Spleen (tissue), 11 donors: ENCODE measurements around the gene CCNH. TPM values are rescaled to one million over a fixed set of nuclear protein-coding genes. Genes with fewer than 3 reads are reported as not detected.

Experiments used
- DNase-seq: peaks from one replicate; pipeline ENCODE4 v3.0.0-alpha.2; 2020
- H3K27ac ChIP-seq, 8 donors: fragments of 200-600 bp; sonication (generic) in 7 of 8; 1 replicate in 4 of 8; 2 replicates in 4 of 8; pipeline versions ENCODE4 v1.5.0 to v1.8.0; 2016 to 2021; ENCODE audit warnings: inconsistent platforms in 4 of 8, mild to moderate bottlenecking in 4 of 8, moderate library complexity in 1 of 8
- H3K27me3 ChIP-seq, 7 donors: fragments of 200-600 bp; sonication (generic) in 6 of 7; replicated peaks in 1 of 7; 1 replicate in 4 of 7; 2 replicates in 3 of 7; pipeline versions ENCODE4 v1.5.0 to v1.8.0; 2016 to 2021; ENCODE audit warnings: inconsistent platforms in 3 of 7, mild to moderate bottlenecking in 1 of 7
- H3K36me3 ChIP-seq, 6 donors: fragments of 200-600 bp; sonication (generic) in 5 of 6; 1 replicate in 4 of 6; 2 replicates in 2 of 6; pipeline versions ENCODE4 v1.5.0 to v1.8.0; 2016 to 2021; ENCODE audit warnings: inconsistent platforms in 2 of 6
- H3K4me1 ChIP-seq, 6 donors: fragments of 200-600 bp; sonication (generic) in 5 of 6; 1 replicate in 3 of 6; 2 replicates in 3 of 6; pipeline versions ENCODE4 v1.5.0 to v1.8.0; 2016 to 2021; ENCODE audit warnings: inconsistent platforms in 3 of 6
- H3K4me3 ChIP-seq, 8 donors: fragments of 200-600 bp; sonication (generic) in 7 of 8; 1 replicate in 4 of 8; 2 replicates in 4 of 8; pipeline versions ENCODE4 v1.5.0 to v1.8.0; 2016 to 2021; ENCODE audit warnings: inconsistent platforms in 4 of 8, mild to moderate bottlenecking in 4 of 8, moderate library complexity in 2 of 8
- H3K9me3 ChIP-seq, 8 donors: fragments of 200-600 bp; sonication (generic) in 7 of 8; 1 replicate in 4 of 8; 2 replicates in 4 of 8; pipeline versions ENCODE4 v1.5.0 to v1.8.0; 2016 to 2021; ENCODE audit warnings: inconsistent platforms in 4 of 8
- CTCF ChIP-seq, 11 experiments: fragments of 200-600 bp in 7 of 11; fragments of 450-650 bp in 4 of 11; sonication (generic) in 4 of 11; IDR thresholded peaks in 8 of 11; conservative IDR thresholded peaks in 3 of 11; 1 replicate in 7 of 11; 2 replicates in 4 of 11; pipeline versions ENCODE4 v1.4.0 to v1.8.0; 2016 to 2021; ENCODE audit warnings: antibody characterized with exemption in 11 of 11, inconsistent platforms in 4 of 11, mild to moderate bottlenecking in 1 of 11
- POLR2A ChIP-seq, 3 donors: fragments of 450-650 bp; IDR thresholded peaks; one replicate each; pipeline ENCODE4 v1.5.1; 2017; ENCODE audit warnings: antibody characterized with exemption in 3 of 3, mild to moderate bottlenecking in 1 of 3
- POLR2AphosphoS5 ChIP-seq, 3 donors: sonication (generic); formaldehyde crosslinking; IDR thresholded peaks; one replicate each; pipeline ENCODE4 v1.5.1; 2017; ENCODE audit warnings: antibody characterized with exemption in 3 of 3
- WGBS, 5 donors: extraction: QIAGEN DNeasy Blood & Tissue Kit in 3 of 5; methylation state at CpG; one replicate each; pipeline versions ENCODE4 v1.1.5 to v1.1.7; 2013 to 2018; 5-methylcytosine and 5-hydroxymethylcytosine counted together
- intact Hi-C: fragments of 100-400 bp; cut with DNase I; formaldehyde crosslinking; loops from one replicate; pipeline ENCODE4 v1.15.0; 2023; ENCODE audit warnings: low total_unique reads
- polyA plus RNA-seq, 3 donors: library from polyadenylated mRNA; stranded (reverse); fragments of 200-250 nt; gene quantifications; one replicate each; pipeline ENCODE4 v1.2.1, GENCODE V29; 2013
- total RNA-seq, 7 donors: library from RNA; depleted of rRNA in 3 of 7; stranded (reverse); fragments of >200 nt in 3 of 7; fragmentation: NEBNext Ultra II Directional in 4 of 7; extraction: Animal tissue kit (Norgen Biotek cat#: 25700) in 4 of 7; gene quantifications; one replicate each; pipeline versions ENCODE4 v1.1.0 to v1.2.1, GENCODE V29; 2016 to 2021
- donor health status: healthy with polysubstance abuse.
- donor health status: DM: no; HTN: no; CAD: no; lungs with moderate emphysema.
- donor health status: DM: no; HTN: no; CAD: no.
- donor health status: Bipolar disorder and iron deficiency.
- donor health status: healthy.
- donor health status: DM: no; HTN: no; CAD: no.
- donor health status: DM: yes; HTN: yes; CAD: no.

Gene CCNH
- total and polyA plus RNA-seq, 10 donors = 32.5 to 188 (median 70.8) TPM

DNA sequence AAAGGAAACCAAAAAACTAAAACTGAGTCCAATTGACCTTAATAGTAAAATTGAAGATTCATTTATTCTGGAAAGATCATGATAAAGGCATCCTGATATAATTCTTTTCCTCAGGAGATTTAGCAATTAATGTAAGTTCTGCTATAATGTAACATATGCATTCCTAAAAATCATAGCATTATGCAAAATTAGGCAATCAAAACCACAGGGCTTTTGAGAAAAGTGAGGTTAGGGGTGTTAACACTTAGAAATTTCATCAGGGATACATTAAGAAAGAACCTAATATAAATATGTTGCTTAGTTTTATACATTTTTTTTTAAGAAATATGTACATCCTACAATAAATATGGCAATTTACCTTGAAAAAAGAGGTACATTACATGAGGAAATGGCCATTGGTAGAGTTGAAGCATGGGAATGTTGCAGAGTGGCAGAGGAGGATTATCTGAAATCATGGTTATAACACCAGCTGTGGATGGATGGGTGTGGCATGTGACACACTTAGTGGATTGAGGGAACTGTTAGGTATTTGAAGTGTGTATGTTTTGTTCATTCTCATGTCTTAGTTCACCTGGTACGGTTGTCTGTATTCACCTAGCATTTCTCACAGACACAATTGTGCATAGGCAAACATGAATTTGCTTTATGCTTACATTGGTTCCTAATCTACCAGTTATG is 51.1 kb downstream of the CCNH start:
- H3K4me1 ChIP-seq = peaks cover 0 to 11% (median 0%) of the 10 kb centered on the region in 6 donors
- intact Hi-C loops = no loop called here
- no peak overlapping the region for H3K4me3 ChIP-seq
- TF ChIP-seq POLR2AphosphoS5 (IDR thresholded peaks at IDR 0.05) = no peak
- no peak for TF ChIP-seq CTCF (IDR thresholded peaks at IDR 0.05 in 8 of 11, conservative IDR thresholded peaks at IDR 0.05 in 3 of 11)
- no peak for TF ChIP-seq POLR2A (IDR thresholded peaks at IDR 0.05)
- 89 to 95% (median 93%) methylated on average over 1 of the region's 1 CpG for WGBS, 5 donors
- H3K9me3 ChIP-seq = no peaks in the 10 kb centered on the region
- DNase-seq = no peak
- peaks cover 0 to 89% (median 20%) of the 10 kb centered on the region in 6 donors for H3K36me3 ChIP-seq
- H3K27me3 ChIP-seq = no peaks in the 10 kb centered on the region
- no peak overlapping the region for H3K27ac ChIP-seq

- Histone ChIP-seq H3K36me3 (peaks cover 0 to 89% (median 17%) of the 10 kb centered on the region in 6 donors), H3K9me3 (no peaks in the 10 kb centered on the region), H3K27ac (no peak overlapping the region), H3K27me3 (no peaks in the 10 kb centered on the region), H3K4me1 (peaks cover 0 to 11% (median 0%) of the 10 kb centered on the region in 6 donors), H3K4me3 (no peak overlapping the region)
- intact Hi-C loops = no loop called here
- TF ChIP-seq POLR2AphosphoS5 (IDR thresholded peaks at IDR 0.05) (no peak), CTCF (IDR thresholded peaks at IDR 0.05 in 8 of 11, conservative IDR thresholded peaks at IDR 0.05 in 3 of 11) (no peak), POLR2A (IDR thresholded peaks at IDR 0.05) (no peak)
- WGBS, 5 donors = 88 to 99% (median 93%) methylated on average over 2 of the region's 2 CpGs
- no peak for DNase-seq
Measured at GRCh38 chr5:87361031-87361445, 51.7 kb downstream of the CCNH start.

DNA sequence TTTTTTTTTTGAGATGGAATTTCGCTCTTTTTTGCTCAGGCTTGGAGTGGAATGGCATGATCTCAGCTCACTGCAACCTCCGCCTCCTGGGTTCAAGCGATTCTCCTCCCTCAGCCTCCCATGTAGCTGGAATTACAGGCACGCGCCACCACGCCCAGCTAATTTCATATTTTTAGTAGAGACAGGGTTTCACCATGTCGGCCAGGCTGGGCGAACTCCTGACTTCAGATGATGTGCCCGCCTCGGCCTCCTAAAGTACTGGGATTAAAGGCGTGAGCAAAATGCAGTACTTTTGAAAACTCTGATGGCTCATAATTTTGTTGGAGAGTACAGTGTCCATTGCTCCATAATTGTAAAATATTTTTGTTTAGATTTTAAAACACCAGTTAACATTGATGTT is 52.6 kb downstream of the CCNH start:
- Histone ChIP-seq H3K9me3 (no peaks in the 10 kb centered on the region), H3K4me1 (peaks cover 0 to 11% (median 0%) of the 10 kb centered on the region in 6 donors), H3K27me3 (no peaks in the 10 kb centered on the region), H3K36me3 (peaks cover 0 to 90% (median 14%) of the 10 kb centered on the region in 6 donors), H3K4me3 (no peak overlapping the region), H3K27ac (no peak overlapping the region)
- TF ChIP-seq POLR2AphosphoS5 (IDR thresholded peaks at IDR 0.05) = no peak
- TF ChIP-seq CTCF (IDR thresholded peaks at IDR 0.05 in 8 of 11, conservative IDR thresholded peaks at IDR 0.05 in 3 of 11) = no peak
- no peak for TF ChIP-seq POLR2A (IDR thresholded peaks at IDR 0.05)
- intact Hi-C loops = no loop called here
- WGBS, 5 donors = 88 to 100% (median 98%) methylated on average over 11 of the region's 11 CpGs
- no peak for DNase-seq

DNA sequence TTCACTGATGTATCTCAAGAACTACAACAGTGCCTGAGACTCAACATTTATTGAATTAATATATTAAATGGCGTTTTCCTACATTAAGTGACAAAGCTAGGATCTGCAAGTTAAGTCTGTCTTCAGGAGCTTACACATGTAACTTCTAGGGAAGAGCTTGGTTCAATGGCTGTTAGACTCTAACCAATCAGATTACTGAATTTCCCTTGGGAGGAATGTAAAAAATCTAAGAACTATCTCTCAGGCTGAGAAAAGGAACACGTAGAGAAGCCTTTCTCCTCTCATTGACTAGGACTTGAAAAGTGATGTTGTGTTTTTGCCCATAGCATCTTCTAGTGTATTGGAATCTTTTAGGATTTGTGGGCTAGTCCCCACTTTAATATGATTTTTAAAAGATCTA is 53.6 kb downstream of the CCNH start:
- Histone ChIP-seq H3K27ac (no peak overlapping the region), H3K9me3 (no peaks in the 10 kb centered on the region), H3K4me1 (peaks cover 0 to 17% (median 0%) of the 10 kb centered on the region in 6 donors), H3K36me3 (peaks cover 0 to 90% (median 19%) of the 10 kb centered on the region in 6 donors), H3K27me3 (no peaks in the 10 kb centered on the region), H3K4me3 (no peak overlapping the region)
- intact Hi-C loops = no loop called here
- TF ChIP-seq POLR2A (IDR thresholded peaks at IDR 0.05) (no peak), CTCF (IDR thresholded peaks at IDR 0.05 in 8 of 11, conservative IDR thresholded peaks at IDR 0.05 in 3 of 11) (no peak), POLR2AphosphoS5 (IDR thresholded peaks at IDR 0.05) (no peak)
- 93 to 98% (median 96%) methylated on average over 2 of the region's 2 CpGs for WGBS, 5 donors
- no peak for DNase-seq
